OCI-LY1 (cell line): ENCODE results near the gene AQP1.

Experiments
- EZH2 ChIP-seq: fragments of 200-600 bp; sonication (generic), shearing (Covaris generic); IDR thresholded peaks from 2 replicates; pipeline ENCODE4 v1.8.0; 2017; ENCODE audit warnings: borderline replicate concordance, mixed run types, mild to moderate bottlenecking, antibody characterized with exemption, low read length, moderate library complexity, mixed read lengths
- TF ChIP-seq, protein P1 (sequence below): fragments of 200-600 bp; sonication (generic), shearing (Covaris generic); IDR thresholded peaks from 2 replicates; pipeline ENCODE4 v1.5.1; 2017; ENCODE audit warnings: mild to moderate bottlenecking, antibody characterized with exemption, low read length, moderate library complexity, mixed read lengths

- TF ChIP-seq, protein P1, sequence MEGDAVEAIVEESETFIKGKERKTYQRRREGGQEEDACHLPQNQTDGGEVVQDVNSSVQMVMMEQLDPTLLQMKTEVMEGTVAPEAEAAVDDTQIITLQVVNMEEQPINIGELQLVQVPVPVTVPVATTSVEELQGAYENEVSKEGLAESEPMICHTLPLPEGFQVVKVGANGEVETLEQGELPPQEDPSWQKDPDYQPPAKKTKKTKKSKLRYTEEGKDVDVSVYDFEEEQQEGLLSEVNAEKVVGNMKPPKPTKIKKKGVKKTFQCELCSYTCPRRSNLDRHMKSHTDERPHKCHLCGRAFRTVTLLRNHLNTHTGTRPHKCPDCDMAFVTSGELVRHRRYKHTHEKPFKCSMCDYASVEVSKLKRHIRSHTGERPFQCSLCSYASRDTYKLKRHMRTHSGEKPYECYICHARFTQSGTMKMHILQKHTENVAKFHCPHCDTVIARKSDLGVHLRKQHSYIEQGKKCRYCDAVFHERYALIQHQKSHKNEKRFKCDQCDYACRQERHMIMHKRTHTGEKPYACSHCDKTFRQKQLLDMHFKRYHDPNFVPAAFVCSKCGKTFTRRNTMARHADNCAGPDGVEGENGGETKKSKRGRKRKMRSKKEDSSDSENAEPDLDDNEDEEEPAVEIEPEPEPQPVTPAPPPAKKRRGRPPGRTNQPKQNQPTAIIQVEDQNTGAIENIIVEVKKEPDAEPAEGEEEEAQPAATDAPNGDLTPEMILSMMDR: no peak
- no peak for TF ChIP-seq EZH2
Measured at GRCh38 chr7:30950197-30950596, 38.5 kb downstream of the AQP1 start.
